Measurements from ENCODE around the gene KIF21B.

Gene KIF21B

DNA sequence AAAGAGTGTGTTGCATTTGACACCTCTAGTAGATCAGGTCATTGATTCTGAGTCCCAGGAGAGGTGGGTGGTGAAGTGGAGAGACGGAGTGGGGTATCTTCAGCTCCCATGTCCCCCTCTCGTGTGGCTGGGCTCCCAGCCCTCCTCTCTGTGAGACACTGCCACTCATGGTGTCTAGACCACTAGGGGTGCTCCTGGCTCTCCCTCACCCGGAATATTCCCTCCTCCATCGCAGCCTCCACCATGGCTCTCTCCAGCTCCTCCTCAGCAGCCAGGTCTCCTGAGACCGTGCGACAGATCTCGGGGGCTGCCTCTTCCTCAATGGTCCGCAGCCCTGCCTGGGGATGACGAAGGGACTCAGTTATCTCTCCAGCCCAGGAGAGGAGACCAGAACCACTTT, 20.6 kb upstream of the KIF21B start:
- DNase-seq: no peak

DNA sequence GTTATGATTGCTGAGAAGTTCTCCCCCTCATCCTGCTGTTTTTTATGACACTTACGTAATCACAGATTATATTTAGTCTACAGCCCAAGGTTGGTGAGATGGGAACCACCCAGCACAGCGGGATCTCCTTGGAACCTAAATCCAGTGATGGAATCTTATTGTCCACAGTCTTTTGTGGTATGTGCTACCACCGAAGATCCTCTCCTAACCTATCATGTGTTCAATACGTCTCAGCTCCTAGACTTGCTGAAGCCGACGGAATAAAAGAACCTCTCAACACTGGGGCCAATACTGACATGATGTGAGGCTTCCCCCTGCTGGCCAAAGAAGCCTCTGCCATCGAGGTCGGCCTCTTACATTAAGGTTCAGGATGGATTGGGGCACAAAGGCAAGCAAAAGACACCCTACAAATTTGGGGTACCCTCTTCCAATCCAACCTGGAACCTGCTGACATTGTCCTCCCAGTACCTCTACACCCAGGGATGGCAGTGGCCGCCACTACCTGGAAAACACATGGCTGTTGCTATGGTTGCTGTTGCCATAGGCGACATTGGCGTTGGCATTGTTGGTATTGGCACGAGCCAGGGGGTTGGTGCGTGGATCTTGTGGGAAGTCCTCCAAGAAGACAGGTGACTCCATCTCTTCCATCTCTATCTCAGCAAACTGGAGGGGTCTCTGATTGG, 19.4 kb upstream of the KIF21B start:
- DNase-seq: peak; percentile 82

DNA sequence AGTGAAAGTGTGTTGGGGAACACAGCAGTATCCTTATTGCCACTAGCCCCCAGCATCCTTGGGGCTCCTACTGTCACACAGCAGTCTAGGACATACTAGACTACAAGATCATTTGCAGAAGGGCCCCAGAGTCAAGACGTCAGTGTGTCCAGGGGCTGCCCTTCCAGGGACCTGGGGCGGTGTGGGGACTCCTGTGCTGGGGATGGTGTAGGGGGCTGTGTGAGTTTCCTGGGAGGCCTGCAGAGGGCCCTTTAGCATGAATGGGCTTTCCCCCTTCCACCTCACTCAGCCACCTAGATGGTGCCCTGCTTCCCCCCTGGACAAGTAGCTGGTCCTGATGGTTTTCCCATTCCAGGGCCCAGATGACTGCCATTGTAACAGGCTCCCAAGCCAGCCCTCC, 17.5 kb upstream of the KIF21B start:
- no peak for DNase-seq

DNA sequence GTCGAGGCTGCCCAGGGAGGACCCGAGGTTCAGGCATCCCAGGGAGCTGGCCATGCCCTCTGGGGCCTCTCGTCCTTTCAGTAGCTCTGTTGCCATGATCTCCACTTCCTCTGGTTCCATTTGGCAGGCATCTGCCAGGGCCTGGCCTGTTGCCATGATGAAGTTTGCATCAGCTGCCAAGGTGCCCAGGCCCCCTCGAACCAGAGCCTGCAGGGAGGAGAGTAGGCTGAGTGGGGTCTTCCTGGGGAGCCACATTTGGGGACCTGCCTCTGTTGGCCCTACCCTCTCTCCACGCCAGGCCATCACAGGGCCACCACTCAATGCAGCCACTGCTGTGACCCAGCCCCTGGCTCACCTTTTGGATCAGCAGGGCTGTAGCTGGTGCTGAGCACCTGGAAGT, 16.4 kb upstream of the KIF21B start:
- no peak for DNase-seq

DNA sequence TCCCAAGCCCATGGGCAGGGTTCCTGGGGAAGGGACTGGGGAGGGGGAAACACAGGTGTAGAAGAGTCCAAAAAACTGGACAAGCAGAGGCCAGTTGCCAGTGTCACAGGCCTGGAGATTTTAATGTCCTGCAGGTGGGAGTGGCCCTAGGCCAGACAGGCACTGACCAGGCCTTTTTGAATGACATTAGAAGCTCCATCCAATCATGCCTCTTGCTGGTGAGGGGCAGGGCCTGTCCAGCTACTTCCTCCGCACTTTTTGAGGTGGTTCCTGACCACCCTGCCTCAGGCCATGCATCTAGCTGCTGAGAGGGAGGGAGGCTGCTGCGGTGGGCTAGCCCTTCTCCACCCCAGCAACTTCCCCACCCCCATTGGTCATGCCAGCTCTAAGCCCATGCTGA, 15.9 kb upstream of the KIF21B start:
- no peak for DNase-seq

DNA sequence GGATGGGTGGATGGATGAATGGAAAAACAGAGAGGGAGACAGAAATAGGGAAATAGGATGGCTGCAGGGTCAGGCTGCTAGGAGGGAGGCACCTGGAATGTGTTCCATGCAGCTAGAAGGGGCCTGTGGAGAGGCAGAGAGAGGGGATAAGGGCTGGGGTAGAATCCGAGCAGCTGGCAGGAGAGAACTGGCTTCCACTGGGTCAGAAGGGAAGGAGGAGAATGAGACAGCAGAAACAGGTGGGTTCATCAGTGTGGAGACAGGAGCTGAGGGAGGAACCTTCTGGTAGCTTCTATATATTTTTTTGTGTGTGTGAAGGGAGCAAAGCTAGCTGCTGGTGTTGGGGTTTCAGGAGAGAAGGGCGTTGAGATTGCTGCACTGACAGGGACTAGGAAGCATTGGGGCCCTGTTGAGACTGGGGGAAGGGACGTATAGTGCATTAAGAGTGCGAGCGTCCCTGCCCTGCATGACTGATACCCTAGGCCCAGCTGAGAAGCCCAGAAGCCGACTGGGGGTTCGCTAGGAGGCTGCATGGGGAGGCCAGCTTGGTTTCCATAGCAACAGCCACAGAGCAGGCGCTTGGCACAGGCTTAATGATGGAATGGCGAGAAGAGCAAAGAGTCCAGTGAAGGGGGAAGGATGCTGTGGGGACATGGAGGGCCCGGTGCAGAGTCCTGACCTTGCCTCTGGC, 14.8 kb upstream of the KIF21B start:
- no peak for DNase-seq

DNA sequence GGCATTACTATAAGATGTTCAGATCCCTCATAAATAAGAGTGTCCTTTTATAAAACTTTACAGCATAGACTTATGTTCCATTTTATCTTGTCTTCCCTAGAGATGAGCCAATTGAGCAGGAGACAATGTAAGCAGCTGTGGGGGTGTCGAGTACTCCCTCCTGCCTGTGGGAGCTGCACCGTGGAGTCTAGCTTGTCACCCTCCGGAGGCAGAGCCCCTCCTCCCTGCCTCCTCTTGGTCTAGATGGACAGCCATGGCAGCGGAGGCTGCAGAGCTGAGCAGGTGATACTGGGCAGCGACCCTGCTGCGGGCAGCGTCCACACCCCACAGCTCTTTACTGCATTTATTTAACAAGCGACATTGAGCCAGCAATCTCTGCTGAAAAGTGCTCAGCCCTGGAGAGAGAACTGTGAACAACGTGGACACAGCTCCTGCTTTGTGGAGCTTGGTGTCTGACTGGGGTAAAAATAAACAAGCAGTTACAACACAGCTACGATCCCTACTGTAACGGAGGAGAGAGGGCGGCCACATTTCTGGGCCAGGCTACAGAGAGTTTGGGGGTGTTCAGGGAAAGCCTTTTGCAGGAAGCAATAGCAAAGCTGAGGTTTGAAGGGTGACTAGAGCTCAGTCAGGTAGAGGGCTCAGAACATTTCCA, 12.8 kb upstream of the KIF21B start:
- no peak for DNase-seq

DNA sequence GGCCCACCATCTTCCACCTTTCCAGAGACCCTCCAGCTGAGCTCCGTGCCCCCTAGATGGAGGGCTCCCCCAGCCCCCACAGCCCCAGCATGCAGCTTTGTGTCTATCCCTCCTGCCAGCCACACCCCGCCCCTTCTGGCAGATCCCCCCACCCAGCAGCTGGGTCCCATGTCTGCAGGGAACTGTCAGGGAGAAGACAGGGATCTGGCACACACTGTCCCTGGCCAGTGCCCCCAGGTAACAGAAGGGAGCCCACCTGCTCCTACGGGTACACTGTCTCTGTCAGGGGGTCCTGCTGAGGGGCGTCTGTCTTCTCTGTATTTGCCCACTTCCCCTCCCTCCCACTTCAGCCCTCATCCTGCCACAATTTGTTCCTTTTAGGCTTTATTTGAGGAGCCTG, 11.2 kb upstream of the KIF21B start:
- DNase-seq: no peak

DNA sequence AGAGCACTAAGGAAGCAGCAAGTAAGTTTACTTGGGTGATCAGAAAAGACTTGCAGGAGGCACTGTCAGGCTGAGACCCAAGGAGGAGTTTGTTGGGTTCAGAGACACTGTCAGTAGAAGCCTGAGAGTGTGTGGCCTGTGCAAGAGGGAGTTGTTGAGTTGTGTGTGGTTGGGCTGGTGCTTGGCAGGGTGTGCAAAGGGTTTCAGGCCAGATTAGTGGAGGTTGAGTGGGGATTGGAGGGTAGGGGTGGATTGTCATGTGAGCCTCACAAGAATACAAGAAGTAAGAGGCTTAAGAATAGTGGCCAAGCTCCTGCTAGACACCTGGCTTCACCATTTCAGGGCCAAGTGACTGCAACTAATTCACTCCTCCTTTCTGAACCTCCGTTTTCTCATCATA, 8.9 kb upstream of the KIF21B start:
- DNase-seq: no peak

DNA sequence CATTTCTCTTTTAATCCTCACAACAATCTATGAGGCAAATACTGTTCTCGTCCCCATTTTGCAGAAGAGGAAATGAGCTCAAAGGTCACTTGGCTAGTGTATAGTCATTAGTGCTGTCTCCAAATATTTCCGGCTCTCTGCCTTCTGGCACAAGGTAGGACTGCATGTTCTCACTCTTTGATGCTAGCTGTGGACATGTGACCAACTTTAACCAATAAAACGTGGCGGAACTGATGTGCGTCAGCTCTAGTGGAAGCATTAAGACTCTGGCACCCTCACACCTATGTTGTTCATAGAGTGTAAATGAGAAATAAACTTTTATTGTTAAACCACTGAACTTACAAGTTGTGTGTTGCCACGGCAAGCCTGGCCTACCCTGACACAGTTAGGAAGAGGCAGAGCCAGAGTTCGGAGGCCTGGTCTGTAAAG, 5.0 kb upstream of the KIF21B start:
- no peak for DNase-seq

DNA sequence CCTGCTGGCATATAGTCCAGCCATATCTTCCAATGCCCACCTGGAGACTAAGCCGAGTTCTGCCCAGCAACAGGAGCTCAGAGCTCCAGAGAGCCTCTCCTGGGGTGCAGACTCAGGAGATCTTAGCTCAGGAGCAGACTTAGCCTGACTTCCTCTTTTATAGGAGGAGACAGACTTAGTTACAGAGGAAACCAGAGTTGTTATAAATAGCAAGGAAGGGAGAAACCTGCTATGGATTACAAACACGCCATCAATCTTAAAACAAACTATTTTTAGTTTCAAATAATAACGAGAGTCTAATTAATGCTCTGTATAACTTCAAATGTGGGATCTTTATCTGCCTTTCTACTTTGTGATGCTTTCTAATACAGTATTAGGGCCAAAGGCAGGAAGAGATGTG, 3.3 kb upstream of the KIF21B start:
- no peak for DNase-seq

DNA sequence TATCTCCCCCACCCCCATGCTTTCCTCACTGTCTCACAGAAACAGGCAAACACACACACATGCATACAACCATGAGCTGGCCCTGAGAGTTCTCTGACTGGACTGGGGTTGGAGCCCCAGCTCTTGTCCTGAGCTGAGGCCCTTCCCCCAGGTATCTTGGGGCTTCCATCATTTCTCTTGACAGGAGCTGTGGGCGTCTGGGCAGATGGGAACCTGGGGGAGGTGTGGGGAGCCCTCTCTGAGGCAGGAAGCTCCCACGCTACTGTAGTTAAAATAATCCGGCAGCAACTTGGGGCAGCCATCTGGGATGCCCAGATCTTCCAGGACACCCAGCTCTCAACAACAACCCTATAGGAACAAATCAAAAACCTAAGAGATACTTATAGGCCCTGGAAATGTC, 2.7 kb upstream of the KIF21B start:
- DNase-seq: no peak

DNA sequence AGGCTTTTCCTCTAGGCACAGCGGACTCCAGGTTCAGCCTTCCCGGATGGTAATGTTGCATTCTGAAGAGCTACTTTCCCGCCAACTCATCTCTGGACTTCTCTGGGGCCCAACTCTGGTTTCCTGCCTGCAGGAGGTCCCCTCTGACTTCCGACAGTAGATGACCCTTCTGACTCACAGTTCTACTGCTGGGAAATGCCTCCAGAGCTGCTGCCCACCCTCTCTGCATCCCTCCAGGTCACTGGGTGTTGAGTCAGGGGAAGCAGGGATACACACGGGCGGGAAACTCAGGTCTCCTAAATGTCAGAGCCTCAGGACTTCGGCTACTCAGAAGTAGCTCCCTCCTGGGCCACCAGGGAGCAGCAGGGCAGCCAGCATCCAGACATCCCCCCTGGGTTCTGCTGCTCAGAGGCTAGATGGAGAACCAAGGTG, 2.1 kb upstream of the KIF21B start:
- DNase-seq: peak; percentile 28

DNA sequence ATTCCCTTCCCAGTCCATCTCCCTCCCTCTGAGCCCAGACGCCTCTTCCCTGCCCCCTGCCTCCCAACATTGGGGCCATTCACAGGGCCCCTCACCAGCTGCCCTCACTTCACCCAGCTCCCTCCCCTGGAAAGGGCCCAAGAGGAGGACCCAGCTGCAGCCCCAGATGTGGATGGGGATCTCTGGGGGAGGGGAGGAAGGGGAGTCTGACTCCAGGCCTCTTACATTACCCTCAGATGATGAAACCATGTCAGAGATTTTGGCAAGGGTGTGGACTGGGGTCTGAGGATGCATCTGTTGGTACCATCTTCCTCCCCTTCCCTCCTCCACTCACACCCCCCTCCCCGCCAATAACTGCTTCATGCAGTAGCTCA, 1.1 kb upstream of the KIF21B start:
- no peak for DNase-seq

DNA sequence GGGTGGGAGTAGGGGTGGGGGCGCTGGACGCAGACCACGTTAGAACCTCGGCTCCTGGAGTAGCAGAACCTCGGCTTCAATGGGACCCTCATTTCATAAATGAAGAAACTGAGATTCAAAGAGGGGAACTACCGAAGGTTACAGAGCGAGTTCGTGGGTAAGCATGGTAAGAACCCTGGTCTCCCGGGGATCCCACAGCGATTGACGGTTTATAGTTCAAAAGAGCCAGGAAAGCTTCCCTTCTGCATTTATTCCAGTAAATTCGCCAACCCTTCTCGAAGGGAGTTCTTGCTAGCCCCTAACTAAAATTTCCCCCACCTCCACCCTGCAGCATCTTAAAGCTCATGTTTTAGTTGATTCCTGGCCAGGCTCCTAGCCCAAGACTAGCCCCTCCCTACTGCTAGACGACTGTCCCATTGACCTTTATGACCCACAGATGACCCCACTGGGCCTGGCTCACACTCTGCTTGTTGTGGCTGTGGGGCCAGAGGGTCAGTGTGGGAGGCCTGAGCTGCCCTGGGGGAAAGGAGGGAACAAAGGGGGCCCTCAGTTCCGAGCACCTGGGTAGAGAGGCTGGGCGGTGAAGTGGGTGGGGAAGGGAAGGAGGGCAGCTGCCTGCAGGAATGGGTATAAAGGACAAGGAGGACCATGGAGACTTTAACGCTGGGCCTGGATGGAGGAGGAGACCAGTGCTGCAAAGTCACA, 558 bp upstream of the KIF21B start:
- no peak for DNase-seq

DNA sequence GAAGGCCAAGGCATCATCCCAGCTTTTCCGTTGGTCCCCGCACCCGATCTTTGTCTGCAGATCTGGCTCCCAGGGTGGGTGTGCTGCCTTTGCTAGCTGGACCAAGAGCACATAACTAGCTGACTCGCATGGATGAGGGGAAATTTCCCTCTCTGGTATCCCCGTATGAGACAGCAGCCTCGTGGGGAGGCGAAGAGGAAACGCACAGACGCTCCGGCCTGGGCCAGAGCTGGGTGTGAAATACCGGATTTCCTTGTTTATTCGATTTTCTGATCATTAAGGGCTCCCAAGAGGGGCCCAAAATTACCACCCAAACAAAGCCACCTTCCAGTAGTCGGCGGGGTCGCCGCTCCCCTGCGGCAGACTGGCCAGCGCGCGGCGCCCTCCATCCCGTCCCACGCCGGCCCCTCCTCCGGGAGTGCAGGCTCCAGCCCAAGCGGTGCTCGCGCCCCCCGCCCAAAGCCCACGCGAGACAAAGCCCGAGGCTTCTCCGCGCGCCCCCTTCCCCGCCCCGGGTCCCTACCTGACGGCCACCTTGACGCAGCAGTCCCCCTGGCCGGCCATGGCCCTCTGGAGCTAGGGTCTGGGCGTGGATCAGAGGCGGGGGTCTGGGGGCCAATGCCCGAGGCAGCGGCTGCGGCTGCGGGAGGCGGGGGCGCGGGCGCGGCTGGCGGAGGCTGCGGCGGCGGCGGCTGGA, 546 bp downstream of the KIF21B start:
- peak; percentile 58 for DNase-seq

DNA sequence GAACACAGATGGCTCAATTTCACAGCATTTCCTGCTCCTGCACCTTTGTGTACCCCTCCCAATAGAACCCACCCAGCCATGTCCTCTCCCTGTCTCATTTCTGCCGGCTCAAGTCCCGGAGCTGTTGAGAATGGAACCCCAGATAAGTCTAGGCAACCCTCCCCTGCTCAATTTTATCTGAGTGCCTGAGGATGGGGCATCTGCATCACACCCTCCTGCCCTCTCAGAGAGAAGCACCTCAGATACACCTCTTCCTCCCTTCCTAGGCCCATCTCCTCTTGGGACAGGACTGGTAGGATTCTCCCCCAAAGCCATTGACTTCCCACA, 1.1 kb downstream of the KIF21B start:
- no peak for DNase-seq

DNA sequence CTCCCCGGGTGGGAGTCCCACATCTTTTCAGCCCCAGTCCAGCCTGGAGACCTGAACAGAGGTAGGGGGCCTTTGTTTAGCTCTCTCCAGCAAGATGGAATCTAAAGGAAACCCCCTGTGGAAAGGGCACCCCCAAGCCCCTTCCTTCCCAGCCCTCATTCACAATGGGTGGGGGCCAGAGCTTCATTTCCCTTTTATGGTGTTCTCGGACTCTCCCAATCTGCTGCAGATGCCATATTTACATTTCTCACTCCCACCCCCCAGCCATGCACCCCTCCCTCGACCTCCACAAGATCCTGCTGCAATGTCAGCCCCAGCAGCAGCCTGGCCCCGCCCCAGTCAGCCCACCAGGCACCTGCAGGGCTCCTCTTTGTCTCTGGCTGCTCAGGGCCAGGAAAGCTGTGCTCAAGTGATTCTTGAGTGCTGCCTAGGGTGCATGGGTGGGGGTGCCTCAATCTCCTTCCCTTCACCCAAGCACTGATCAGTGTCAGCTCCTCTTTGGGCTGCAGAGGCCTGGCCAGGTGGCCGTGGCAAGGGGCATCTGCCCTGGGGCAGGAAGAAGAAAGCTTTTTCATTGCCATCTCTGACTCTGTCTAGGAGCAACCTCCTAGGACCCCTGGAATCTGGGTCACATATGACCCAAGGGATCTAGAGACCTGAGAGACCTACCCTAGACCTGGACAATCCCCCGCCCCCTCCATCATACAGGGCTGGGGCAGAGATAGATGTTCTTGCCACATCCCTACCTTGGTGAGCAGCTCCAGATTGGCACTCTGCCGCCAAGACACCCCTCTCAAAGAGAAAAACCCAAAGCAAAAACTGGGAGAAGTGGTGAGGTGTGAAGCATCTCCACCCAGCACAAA, 1.7 kb downstream of the KIF21B start:
- DNase-seq: peak; percentile 36

DNA sequence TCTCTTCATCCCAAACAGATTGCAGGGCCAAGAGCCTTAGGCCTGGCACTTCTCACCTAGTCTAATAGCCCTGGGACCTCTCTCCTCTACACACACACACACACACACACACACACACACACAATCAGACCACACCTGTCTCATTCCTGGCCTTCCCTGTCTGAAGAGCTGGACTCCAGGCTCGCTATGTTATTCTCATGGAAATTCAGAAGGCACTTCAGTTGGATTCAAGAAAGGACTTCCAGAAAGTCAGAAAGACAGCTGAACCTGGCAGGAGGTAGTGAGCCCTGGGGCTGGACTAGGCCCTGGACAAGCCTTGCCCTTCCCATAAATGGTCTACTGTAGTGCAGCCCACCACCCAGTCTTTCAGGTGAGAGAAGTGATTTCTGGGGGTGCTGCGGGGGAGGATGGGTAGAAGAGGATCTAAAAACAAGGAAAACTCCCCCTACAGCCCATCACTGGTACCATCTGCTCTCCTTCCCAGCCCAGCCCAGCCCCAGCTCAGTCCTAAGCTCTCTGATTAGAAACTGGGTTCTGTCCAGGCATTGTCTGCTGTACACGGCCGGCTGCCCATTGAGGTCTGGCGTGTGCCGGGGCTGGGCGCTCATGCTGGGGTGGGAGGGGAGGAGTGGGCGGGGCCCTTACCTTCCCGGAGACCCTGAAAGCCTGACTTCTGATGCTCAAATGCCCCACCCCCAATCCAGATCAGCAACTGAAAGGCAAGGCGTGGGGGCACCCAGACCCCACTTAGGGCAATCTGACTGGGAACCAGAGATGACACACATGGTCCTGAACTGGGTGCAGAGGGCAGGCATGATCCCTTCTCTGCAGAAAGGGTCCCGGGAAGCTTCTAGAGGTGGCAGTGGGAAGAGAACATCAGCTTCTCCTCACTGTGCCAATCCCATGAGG, 2.5 kb downstream of the KIF21B start:
- DNase-seq: peak; percentile 56

DNA sequence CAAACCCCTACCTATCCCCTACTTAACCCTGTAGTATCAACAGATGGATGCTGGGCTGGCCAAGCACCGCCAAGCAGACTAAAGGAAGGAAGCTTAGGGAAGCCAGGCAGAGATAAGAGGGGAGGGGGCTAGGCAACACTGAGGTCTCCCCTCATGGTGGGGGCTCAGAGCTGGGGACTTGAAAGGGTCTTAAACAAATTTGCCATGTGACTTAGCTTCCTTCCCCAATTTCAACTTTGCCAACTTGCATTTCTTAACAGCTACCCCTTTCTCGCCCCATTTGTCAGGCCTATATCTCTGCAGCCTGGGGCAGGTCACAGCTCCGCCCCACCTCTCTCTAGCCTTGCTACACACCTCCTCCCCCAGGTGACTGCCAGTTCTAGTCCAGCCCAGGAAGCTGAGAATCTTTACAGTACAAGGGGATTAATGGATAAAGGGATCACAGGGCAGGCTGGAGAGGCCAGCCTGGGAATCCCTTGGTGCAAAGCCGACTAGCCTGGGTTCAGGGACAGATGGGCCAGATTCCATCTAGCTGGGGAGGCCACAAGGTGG, 3.4 kb downstream of the KIF21B start:
- peak; percentile 51 for DNase-seq
